Measurements from ENCODE around the gene DNAJC30. TPM values are rescaled to one million over a fixed set of nuclear protein-coding genes. Genes with fewer than 3 reads are reported as not detected.

Gene DNAJC30
- total and polyA plus RNA-seq, 10 of the 15 experiments (the other 5 are each of a cell fraction or from before 2014, with no cell fraction given) = 2.1 to 19.0 (median 7.9) TPM

DNA sequence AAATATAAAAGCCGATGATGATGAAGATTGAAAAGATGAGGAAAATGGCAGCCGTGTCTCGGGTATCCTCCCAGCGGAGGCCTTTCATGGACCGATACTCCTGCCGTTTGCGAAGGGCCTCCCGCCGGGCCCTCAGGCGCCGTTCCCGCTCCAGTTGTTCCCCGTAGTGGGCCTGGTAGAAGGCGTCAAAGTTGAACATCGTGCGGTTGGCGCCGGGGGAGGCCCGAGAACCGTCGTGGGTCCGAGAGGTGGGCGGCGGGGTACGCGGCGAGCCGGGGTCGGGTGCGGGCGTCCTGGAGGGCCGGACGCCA is 553 bp downstream of the DNAJC30 start (continued):
- TF ChIP-seq, protein P1, sequence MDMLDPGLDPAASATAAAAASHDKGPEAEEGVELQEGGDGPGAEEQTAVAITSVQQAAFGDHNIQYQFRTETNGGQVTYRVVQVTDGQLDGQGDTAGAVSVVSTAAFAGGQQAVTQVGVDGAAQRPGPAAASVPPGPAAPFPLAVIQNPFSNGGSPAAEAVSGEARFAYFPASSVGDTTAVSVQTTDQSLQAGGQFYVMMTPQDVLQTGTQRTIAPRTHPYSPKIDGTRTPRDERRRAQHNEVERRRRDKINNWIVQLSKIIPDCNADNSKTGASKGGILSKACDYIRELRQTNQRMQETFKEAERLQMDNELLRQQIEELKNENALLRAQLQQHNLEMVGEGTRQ (IDR thresholded peaks at IDR 0.05; ENCODE audit: borderline replicate concordance, low read depth, low read length) = no peak
- TF ChIP-seq SIN3A (IDR thresholded peaks at IDR 0.05; ENCODE audit: low read depth, low read length) (no peak), SUPT20H (IDR thresholded peaks at IDR 0.05; ENCODE audit: borderline replicate concordance, control insufficient read depth, low read depth, low read length) (no peak)
- TF ChIP-seq, protein P2, sequence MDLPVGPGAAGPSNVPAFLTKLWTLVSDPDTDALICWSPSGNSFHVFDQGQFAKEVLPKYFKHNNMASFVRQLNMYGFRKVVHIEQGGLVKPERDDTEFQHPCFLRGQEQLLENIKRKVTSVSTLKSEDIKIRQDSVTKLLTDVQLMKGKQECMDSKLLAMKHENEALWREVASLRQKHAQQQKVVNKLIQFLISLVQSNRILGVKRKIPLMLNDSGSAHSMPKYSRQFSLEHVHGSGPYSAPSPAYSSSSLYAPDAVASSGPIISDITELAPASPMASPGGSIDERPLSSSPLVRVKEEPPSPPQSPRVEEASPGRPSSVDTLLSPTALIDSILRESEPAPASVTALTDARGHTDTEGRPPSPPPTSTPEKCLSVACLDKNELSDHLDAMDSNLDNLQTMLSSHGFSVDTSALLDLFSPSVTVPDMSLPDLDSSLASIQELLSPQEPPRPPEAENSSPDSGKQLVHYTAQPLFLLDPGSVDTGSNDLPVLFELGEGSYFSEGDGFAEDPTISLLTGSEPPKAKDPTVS (IDR thresholded peaks at IDR 0.05; ENCODE audit: low read depth, low read length) = no peak

DNA sequence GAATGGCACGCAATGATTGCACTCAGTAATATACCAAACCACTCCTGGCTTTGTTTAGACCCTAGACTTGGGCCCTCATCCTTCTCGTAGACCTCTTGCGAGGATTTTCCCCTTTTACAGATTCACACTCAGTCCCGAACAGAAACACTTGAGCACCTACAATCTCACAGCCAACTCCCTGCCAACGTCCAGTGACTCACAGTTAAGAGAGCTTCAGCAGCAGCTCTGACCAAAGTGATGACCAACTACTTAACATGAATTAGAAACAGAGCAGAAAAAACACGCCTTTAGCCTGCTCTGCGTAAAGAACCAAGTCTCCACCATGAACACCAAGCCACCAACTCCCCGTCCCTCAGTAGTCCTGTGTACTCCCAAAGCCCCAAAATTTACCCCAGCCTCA is 2.2 kb downstream of the DNAJC30 start:
- BruUV-seq (replicated peaks) = no TSS peak
- ChIA-PET RAD21 (ENCODE audit: unreplicated experiment) (no interaction called here), POLR2A (no interaction called here), SMC1A (ENCODE audit: uncharacterized antibody, unreplicated experiment) (no interaction called here), CTCF (interaction anchor here (1.3 kb wide), 1 partner anchor 74 kb away, joined by 4 read pairs; no protein-coding TSS in a partner anchor)
- no peak for TF ChIP-seq BRCA1 (IDR thresholded peaks at IDR 0.05; ENCODE audit: low read depth, low read length)
- no peak for TF ChIP-seq CBFB (IDR thresholded peaks at IDR 0.05; ENCODE audit: low read depth)
- TF ChIP-seq ZNF24 (IDR thresholded peaks at IDR 0.05) = no peak
- no peak for TF ChIP-seq TCF12 (IDR thresholded peaks at IDR 0.05; ENCODE audit: low read depth, low read length)
- TF ChIP-seq KDM1A (IDR thresholded peaks at IDR 0.05; ENCODE audit: borderline replicate concordance) = no peak
- no peak for TF ChIP-seq TBL1XR1 (IDR thresholded peaks at IDR 0.05; ENCODE audit: low read depth, low read length)
- no peak for TF ChIP-seq ASH2L (IDR thresholded peaks at IDR 0.05; ENCODE audit: borderline replicate concordance, low read depth)
- TF ChIP-seq RAD51 (IDR thresholded peaks at IDR 0.05) = no peak
- no peak for TF ChIP-seq IKZF1 (conservative IDR thresholded peaks at IDR 0.05)
- TF ChIP-seq RELA (IDR thresholded peaks at IDR 0.05; ENCODE audit: borderline replicate concordance, partially characterized antibody) = no peak
- no peak for TF ChIP-seq NRF1 (conservative IDR thresholded peaks at IDR 0.05; ENCODE audit: low read depth, low read length)
- TF ChIP-seq BACH1 (IDR thresholded peaks at IDR 0.05; ENCODE audit: borderline replicate concordance) = no peak
- Histone ChIP-seq H2AFZ (ENCODE audit: control insufficient read depth, low read depth, low read length) (no peak overlapping the region), H3K27me3 (replicated peaks in 1 of 2; ENCODE audit: control insufficient read depth in 2 of 2, insufficient read depth in 2 of 2, low read length in 1 of 2) (no peaks in the 10 kb centered on the region), H3K79me2 (ENCODE audit: control insufficient read depth, insufficient read depth, low read length) (peaks cover 44% of the 10 kb centered on the region), H4K20me1 (ENCODE audit: control insufficient read depth, insufficient read depth) (no peaks in the 10 kb centered on the region; the same call in 1 of the 2 replicates), H3K36me3 (ENCODE audit: control insufficient read depth in 2 of 2, insufficient read depth in 2 of 2, low read length in 1 of 2) (peaks cover 2 to 3% of the 10 kb centered on the region in 2 experiments; a peak in 2 of 4 replicates), H3K9ac (ENCODE audit: control insufficient read depth, insufficient read depth, low read length) (no peak overlapping the region; the same call in 1 of the 2 replicates), H3K9me3 (replicated peaks; ENCODE audit: control insufficient read depth, insufficient read depth, low read length) (no peaks in the 10 kb centered on the region; the same call in 2 of the 3 replicates), H3K27ac (ENCODE audit: control insufficient read depth, insufficient read depth) (no peak overlapping the region), H3K4me2 (ENCODE audit: control insufficient read depth, insufficient read depth) (peak overlapping the region; percentile 45), H3K4me3 (peak overlapping the region; percentile 91; the same call in 1 of the 2 replicates), H3K4me1 (ENCODE audit: control insufficient read depth, insufficient read depth, low read length) (peaks cover 12% of the 10 kb centered on the region)
- ATAC-seq (no peak), DNase-seq (ENCODE audit: low read depth, low spot score) (no peak), FAIRE-seq (no peak)
- in situ Hi-C loops (cut with MboI) = no loop called here
- 77% methylated on average over 8 of the region's 8 CpGs for WGBS (ENCODE audit: insufficient coverage, insufficient replicate concordance, low lambda C conversion rate, missing lambda C conversion rate)
- intact Hi-C loops (cut with micrococcal nuclease; ENCODE audit: unreplicated experiment) = loop anchor here (10.0 kb wide), 1 partner anchor 156 kb away; the partner anchor contains the start of gene BAZ1B
